DMS114 treated with DMSO at 0.1 percent for 48 hours (cell line): ENCODE results near the gene CCDC171.
A peak's percentile ranks its signal among the peaks of the same experiment; 100 is the strongest.

ENCODE experiments used
- DNase-seq: peaks from one replicate; lab custom pipeline; 2025; ENCODE audit not compliant: unreplicated experiment; lab: John Stamatoyannopoulos, UW

Gene CCDC171

DNA sequence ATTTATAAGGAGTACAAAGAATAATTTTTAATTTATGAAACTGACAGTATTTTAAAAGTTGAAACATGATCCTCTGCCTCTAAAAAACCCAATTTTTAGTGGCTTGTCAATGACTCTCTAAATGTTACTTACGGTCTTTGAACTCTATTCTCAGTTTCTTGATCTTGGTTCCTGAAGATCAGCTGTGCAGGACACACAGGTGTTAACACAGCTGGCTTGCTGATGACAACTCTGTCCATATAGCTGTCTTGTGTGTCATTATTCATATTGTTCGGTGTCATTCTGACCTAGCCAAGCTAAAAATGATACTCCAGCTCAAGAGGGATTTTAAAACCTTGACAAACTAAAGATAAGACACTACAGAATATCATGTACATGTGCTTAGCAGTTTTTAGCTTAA lies 314.5 kb downstream of the CCDC171 start:
- DNase-seq = no peak

DNA sequence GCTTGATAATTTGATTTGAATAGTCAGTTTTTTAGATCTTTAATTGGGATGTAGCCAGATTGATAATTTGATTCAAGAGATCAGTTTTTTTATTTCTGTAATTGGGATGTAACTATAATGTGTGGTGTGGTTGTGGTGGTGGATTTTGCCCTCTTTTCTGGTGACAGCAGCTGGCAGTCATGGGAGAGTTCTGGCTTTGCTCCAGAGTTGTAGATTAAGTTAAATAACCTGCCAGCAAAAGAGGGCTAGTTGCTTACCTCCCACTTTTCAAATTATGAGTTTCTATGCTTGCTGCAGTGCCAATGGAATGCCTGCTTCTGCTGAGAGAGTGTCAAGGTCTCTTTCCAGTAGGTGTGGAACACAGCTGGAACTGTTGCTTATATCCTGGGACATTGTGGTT lies 315.1 kb downstream of the CCDC171 start:
- DNase-seq = no peak

DNA sequence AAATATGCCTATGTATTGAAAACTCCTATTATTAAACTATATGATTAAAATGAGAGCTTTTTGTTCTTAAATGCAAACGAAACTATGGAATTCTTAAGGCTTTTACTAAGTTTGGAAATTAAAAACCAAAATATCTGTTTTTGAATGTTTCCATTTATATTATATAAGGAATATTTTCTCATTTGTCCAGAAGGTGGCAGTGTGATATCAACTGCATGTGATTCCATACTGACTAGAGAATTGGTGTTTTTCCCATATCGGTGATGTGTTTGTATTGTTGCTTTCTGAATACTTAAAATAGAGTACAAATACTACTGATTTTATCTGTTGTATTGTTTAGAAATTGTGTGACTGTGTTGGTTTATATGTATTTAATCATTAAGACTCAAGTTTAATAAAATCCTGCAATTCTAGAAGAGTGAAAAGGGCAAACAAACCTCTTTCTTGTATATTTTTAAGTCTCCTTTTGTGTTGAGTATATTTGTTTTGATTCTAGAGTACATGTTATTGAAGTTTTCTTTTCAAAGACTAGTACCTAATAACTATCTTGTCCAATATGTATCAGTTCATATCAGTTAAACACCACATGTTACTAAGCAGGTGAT lies 320.8 kb downstream of the CCDC171 start:
- DNase-seq = peak; percentile 7

DNA sequence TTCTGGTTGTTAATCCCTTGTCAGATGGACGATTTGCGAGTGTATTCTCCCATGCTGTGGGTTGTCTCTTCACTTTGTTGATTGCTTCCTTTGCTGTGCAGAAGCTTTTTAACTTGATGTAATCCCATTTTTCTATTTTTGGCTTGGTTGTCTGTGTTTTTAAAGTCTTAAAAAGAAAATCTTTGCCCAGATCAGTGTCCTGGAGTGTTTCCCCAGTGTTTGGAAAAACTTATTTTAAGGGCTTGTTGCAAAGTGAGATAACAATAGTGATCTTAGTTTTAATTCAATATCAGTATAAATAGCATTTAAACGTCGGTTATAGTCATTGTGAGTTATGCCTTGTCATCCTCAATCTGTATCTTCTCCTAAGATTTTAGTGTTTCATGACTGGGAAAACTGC lies 329.5 kb downstream of the CCDC171 start:
- no peak for DNase-seq

DNA sequence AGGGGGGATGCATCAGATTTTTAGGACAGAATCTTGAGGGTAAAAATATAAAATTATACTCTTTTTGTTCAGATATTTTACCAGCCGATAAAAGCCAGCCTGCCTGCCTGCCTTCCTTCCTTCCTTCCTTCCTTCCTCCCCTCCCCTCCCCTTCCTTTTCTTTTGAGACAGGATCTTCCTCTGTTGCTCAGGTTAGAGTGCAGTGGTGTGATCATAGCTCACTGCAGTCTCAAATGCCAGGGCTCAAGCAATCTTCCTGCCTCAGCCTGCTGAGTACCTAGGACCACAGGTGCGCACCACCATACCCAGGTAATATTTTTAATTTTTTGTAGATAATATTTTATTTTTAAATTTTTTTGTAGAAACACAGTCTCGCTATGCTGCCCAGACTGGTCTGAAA lies 330.0 kb downstream of the CCDC171 start:
- DNase-seq = no peak

DNA sequence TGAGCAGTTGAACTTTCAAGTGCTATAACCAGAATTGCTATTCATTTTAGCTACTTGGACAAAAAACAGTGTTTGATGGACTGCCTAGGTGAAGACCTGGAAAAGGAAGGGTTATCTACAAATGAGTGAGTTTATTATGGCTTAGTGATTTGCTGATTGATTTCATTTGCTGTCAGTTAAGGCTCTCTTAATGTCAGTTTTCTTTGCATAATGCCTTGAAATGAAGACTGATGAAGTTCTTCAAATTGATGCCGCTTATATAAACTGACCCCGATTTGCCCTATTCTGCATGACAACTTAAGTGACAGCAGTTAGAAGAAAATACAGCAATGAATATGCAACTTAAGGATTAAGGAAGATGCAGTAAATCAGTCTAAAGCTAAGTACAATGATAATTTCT lies 332.6 kb downstream of the CCDC171 start:
- no peak for DNase-seq

DNA sequence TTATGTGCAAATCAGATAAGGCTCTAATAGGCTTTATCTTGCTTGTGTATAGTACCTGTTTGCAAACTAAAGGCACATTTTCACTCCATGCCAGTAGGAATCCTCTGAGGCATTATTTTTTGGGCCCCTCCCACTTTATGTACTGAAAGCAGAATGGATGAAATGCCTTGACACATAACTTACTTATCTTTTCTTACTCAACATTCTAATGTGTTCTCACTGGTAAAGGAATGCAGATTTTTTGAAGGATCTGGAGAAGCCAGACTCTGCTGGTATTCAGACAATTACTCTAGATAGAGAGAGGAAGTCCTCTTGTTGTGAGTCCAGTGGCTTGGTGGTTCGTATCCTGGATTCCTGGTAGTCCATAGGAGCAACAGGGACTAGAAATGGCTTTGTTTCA lies 336.7 kb downstream of the CCDC171 start:
- no peak for DNase-seq

DNA sequence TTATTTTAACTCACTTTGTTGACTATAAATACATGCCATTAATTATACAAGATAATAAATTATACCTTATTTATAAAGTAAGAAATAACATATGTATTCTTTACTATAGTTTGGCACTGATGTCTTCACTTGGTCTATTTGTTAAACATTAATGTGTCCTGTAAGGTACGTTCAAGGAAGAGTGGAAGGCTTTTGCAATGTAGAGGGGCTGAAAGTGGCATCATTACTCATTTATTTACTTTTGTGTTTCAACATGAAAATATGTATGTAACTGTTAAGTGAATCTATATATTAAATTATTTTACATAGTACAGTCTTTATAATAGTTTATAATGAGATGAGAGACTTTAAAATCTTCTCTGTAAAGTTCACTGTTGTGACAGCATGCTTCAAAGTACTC lies 348.7 kb downstream of the CCDC171 start:
- no peak for DNase-seq

DNA sequence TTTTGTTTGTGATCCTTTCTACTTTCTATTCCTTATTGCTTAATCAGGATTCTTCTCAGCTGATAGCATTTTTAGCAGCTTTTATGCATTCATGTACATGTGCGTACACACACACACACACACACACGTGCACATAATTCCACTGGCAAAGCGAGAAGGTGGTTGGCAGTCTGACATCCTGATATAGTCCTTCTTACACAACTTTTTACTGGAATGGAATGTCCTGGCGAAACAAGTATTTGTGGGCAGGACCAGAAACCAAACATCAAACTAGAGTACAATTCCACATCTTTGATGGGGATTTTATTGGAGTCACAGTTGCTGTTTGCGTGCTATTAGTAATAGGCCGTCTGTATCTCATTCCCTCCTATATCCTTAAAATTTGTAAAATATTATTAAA lies 356.5 kb downstream of the CCDC171 start:
- no peak for DNase-seq

DNA sequence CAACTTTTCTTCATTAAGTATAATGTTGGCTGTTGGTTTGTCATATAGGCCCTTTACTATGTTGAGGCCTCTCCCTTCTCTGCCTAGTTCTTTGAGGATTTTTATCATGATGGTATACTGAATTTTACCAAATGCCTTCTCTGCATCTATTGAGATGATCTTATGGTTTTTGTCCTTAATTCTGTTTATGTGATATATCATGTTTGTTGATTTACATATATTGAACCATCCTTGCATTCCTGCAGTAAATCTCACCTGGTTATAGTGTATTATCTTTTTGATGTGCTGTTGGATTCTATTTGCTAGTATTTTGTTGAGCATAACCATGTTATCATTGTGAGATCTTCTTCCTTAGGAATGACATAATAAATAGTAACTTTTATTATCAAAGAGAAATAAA lies 362.9 kb downstream of the CCDC171 start:
- no peak for DNase-seq

DNA sequence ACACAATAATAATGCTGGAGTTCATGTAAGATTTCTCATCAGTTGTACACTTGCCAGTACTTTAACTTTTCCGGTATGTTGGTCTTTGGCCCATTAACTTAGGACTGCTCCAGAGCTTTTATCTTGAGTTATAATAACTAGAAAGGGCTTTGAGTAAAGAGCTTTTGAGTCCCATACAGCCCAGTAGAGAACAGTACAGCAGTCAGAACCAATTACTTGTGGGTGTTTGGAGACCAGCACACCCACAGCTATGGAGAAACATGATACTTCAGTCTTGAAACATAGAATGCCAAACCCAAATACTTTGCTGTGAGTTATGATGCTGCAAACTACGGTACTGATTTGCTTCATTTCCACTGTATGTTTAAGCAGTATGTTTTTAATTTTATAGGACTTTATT lies 374.3 kb downstream of the CCDC171 start:
- no peak for DNase-seq

DNA sequence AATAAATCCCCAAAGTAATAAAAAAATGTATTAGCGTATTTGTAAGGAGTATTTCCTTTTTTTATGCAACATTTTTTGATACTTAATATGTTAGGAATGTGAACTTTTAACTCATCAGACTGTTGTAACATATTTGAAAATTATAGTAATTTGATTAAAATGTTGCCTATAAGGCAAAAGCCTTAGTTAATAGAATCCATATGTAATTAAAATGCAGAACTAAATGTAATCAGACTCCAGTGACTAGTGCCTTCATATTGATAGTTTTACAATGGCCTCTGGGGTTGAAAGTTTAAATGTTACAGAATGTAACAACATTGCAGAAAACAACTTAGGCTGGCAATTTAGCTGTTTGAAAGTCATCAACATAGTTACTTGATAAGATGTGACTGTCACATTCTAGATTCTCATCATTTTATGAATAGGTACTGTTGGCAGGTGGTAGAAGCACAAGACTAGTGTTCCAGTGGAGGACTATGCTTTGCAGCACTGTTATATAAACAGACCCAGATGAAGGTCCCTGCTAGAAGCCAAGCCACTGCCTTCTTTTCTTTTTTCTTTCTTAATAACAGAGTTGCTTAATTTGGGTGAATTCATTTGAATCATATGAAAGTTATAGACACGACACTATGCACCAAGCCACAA lies 382.9 kb downstream of the CCDC171 start:
- DNase-seq = peak; percentile 13

DNA sequence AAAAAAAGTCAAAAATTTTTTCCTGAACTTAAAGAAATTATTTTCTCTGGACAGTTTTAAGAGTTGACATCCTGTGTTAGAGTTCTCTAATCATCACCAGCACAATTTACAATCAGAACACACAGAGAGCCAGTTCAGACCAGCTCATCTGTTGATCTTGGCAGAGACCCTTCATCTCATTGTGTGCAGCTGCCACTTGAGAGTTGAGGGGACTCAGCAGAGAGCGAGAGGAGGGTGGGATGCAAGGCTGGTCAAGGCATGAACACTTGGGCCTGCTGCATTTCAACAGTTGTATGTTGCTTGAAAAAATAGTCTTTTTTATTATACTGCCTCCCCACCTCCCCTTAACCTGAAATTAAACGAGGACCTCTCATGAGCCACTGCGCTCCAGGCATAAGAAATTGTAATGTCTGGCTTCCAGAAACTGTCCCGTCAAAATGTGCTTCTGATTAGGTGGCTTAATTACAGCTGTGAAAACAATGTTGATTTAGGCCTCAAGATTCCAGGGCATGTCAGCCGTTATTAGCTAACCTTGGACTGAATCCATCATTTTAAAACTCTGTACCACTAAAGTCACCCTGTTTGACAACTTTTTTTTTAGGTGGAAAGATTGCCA lies 383.6 kb downstream of the CCDC171 start:
- peak; percentile 2 for DNase-seq

DNA sequence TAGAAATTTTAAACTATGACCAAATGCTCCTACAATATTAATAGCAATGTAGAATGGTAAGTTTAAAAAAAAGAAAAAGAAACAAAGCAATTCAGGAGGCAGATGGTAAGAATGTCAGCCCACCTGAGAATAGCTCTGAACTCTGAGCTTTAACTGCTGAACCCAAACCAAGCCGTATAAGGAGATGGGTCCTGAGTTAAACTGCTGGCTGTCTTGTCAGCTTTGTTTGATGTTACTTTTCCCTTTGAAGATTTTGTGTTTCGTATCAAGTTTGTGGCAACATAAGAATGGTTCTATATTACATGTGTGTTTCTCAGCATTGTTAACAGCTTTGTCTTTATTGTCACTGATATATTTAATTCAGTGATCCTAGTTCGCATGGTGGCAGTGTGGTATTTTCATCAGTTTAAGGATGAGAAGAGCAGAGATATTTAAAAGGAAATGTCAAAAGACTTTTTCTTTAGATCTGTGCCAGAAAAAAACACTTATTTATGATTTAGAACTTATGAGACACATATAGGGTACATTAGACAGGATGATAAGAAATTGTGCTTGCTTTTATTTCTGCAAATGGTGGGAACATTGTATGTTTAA lies 390.1 kb downstream of the CCDC171 start:
- no peak for DNase-seq

DNA sequence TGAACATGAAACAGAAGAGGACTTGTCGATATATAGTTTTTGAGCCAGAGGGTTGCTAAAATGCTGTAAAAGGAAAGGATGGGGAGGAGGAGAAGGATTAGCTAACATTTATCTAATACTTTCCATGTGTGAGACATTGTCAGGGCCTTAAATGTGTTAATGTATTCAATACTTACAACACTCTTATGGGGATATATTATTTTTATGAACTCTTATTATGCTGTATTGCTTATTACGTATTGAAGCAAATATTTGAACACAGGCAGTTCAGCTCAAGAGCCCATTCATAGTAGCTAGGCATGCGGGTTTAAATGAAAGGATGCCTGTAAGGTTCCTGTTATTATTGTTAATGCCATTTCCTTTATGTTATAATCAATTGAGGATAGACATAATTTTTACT lies 391.5 kb downstream of the CCDC171 start:
- no peak for DNase-seq

DNA sequence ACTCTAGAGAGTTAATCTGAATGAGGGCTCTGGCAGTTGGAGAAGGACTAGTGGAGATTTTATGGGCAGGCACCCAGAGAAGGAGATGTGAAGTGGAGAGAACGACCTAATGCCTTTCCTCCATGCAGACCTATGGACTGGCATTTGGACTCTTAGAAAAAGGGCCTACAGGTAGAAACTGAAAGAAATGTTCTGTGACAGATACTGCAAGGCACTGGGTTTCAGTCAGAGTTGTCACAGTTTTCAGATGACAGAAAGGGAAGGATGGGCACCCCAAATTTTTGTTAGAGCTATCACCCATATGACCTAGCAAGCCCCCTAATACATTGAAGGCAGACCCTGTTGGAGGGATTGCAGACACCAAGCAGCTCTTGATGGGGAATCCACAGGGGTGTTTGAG lies 406.8 kb downstream of the CCDC171 start:
- no peak for DNase-seq

DNA sequence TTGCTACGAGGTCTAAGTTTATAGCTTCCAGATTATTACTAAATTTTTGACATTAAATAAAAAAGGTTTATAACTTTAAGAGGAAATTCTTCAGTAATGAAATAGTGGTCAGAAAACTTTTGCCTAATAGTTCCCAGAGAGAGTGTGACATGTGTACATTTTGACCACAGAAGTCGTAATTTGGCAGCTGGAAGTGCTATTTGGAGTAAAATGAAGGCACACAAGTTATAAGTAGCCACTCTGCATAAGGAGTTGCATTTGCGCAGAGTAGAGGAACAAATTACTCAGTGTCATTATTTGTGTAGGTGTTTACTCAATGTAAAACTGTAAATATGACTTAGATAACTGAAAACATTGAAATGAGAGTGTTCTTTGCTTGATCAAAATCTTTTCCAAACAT lies 408.4 kb downstream of the CCDC171 start:
- no peak for DNase-seq

DNA sequence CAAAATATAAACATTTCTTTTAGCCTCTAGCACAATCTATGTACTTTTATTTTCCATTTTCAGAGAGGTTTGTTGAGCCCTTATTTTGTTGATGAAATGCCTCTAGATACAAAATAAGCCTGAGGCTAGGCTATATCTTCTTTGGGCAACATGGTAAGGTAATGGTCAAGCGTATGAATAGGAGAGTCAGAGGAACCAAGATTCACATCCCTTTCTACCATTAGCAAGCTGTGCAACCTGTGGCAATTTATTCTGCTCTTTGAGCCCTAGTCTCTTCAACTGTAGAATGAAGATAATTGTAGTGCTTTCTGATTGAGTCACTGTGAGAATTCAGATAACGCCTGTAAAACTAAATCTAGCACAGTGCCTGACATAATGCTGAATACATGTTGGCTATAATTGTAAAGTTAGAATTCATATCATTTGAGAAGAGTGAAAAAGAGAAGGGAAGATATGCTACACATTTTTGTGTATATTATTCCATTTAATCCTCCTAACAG lies 412.5 kb downstream of the CCDC171 start:
- no peak for DNase-seq

DNA sequence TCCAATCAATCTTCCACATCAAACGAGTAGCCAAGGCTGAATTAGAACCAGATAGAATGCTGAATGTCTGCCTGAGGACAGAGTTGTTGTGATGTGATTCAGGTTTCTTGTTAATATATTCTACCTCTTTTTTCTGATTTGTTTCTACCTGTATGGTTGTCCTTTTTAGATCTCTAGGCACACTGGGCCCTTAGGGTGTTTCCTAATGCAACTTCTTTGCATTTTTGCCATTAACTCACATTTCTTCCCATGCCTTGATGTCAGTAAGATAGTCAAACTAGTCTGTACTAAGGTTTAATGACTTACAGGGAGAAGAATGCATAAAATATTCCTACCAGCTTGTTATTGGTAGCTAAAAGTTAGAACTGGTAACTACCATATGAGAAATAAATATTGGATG lies 413.6 kb downstream of the CCDC171 start:
- DNase-seq = no peak

DNA sequence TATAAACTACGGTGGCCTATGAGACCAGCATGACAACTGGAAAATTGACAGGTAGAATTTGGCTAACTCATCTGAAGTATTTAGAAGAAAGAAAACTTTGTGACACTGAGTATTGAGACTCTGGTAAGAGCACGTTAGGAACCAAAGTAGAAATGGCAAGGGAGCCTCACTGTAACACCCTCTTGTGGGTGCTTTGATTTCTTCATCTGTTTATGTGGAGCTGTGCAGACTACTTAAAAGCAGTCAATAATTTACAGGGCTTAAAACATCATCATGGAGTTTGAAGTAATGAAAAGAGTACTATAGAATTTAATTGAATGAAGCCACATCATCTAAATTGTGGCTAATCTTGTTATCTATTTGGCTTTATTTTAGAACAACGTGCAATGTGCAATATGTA lies 414.2 kb downstream of the CCDC171 start:
- no peak for DNase-seq

DNA sequence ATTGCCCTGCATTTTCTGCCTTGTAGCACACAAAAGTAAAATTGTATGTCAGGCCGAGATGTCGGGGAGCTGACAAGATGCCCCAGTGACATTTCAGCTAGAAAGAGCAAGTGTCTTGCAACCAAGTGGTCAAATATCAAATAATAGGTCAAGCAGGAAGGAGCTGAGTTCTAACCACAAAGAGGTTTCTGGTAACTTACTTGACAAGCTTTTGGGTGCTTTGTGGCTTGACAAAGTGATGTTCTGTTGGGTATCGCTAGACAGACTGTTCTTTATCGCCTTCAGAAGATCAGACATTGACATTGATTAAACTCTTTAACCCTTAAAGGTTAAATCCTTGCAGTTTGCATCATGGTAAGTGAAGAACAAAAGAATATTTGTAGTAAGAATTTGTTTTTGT lies 419.9 kb downstream of the CCDC171 start:
- DNase-seq = no peak

DNA sequence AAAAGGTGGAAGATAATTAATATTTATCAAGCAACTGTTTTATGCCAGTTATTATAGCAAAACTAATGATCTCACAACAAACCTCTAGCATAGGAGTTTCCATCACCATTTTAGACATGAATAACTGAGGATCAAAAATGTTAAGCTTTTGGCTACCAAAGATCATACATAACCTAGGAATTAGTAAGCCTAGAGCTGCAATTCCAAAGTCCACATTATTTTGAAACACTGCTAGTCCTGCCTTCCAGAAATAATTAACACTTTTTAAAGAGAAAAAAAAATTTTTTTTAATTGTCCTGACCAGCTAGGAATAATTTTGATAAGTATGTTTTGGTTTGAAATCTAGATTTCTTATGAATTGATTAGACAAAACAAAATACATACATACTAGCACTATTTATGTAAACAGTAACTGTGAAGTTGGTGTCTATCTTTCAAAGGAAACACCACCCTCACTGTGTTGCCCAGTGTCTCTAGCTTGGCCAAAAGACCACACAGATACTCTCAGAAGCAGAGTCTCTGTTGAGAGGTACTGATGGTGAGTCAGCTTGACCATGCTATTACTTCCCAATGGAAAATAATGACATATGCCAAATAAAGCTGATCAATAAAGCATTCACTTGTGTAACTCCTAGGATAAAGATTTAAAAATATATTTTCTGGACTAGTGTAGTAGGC lies 422.4 kb downstream of the CCDC171 start:
- no peak for DNase-seq
